GM12801 (cell line): ENCODE measurements around the gene NBAS.

ENCODE experiments used
- TF ChIP-seq, protein P1 (sequence below): IDR thresholded peaks from one replicate; pipeline ENCODE4 v1.5.1; 2011; ENCODE audit warnings: control low read depth; ENCODE audit not compliant: insufficient read length; ENCODE audit errors: extremely low read depth

NBAS gene

DNA sequence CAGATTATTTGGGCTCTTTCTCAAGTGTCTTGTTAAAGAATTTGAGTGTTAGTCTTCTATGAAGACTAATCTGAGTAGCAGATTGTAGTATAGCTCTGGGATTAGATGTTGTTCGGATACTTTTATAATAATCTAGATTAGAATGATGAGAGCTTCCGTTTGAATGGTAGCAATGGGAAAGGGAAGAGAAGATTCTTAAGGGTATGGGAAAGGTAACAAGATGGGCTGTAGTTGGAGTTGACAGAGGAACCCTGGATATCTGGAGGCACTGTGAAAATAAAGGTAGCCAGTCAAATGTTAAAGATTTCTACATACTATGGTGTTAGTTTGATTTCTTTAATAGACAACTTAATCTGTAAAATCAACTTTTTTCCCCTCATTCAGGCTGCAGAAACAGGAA, 35.2 kb upstream of the NBAS start:
- TF ChIP-seq, protein P1, sequence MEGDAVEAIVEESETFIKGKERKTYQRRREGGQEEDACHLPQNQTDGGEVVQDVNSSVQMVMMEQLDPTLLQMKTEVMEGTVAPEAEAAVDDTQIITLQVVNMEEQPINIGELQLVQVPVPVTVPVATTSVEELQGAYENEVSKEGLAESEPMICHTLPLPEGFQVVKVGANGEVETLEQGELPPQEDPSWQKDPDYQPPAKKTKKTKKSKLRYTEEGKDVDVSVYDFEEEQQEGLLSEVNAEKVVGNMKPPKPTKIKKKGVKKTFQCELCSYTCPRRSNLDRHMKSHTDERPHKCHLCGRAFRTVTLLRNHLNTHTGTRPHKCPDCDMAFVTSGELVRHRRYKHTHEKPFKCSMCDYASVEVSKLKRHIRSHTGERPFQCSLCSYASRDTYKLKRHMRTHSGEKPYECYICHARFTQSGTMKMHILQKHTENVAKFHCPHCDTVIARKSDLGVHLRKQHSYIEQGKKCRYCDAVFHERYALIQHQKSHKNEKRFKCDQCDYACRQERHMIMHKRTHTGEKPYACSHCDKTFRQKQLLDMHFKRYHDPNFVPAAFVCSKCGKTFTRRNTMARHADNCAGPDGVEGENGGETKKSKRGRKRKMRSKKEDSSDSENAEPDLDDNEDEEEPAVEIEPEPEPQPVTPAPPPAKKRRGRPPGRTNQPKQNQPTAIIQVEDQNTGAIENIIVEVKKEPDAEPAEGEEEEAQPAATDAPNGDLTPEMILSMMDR, result no peak

- TF ChIP-seq, protein P1, result no peak
Observed at GRCh38 chr2:15595936-15596335, 34.8 kb upstream of the NBAS start.

DNA sequence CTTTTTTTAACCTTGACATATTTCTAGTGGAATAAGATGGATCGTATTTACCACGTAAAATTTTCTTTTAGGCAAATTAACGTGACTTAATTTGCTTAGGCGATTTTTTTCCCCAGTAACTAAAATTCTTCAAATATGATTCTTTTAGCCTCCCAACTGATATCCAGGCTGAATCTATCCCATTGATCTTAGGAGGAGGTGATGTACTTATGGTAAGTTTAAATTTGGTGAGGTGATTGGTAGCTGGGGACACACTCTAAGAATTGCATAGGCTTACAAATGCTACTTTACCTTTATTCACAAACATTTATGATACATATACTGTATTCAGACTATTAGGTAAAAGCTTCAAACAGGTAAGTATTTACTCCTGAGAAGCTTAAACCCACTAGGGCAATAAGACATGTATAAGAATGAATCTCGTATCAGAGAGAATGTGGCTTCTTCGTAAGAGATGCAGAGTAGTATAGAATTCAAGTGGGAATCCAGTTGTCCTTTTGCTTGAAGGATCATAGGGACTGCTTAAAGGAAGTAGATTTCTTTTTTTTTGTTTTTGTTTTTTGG, 34.3 kb upstream of the NBAS start:
- TF ChIP-seq, protein P1, result no peak

- TF ChIP-seq, protein P1, result no peak
Observed at GRCh38 chr2:15594291-15595256, 33.4 kb upstream of the NBAS start.

GRCh38 chr2:15593327-15593705, 32.2 kb upstream of the NBAS start:
- TF ChIP-seq, protein P1, result no peak

DNA sequence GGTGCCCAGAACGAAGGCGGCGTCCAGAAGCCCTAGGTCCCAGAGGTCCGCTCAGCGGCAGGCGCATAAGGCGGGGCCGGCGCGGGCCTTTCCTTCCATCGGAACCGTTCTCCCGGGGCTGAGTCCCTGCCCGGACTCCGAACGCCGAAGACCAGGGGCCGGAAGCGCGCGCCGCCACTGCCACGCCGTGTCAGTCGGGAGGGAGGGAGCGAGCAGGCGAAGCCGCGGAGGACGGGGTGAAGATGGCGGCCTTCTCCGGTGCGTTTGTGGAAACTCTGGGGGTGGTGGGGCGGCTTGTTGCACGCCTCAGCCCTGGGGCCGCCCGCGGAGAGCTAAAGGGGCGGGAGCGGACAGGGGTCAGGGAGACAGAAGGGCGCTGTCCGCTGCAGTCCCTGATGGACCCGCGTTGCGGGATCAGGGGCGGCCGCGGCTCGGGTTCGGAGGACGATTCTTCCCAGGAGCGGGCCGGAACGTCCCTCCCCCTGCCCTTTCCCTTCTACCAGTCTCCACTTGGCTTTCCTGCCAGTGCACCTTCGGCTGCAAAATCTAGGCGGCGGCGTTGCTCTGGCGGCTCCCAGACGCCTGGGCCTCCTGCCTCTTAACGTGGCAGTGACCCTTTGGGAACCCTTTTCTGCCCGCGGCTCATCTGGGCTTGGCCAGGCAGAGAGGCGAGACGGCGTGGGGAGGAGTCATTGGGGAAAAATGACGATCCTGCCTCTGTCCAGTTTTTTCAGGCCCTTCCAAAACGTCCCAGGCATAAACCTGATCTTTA, 30.7 kb upstream of the NBAS start, which contains the start of gene DDX1:
Gene DDX1, plus strand, starts transcription at position 177 of the 772 bp plus-strand sequence. Its CDS starts 66 bp downstream, at position 243.
- TF ChIP-seq, protein P1, result no peak

DNA sequence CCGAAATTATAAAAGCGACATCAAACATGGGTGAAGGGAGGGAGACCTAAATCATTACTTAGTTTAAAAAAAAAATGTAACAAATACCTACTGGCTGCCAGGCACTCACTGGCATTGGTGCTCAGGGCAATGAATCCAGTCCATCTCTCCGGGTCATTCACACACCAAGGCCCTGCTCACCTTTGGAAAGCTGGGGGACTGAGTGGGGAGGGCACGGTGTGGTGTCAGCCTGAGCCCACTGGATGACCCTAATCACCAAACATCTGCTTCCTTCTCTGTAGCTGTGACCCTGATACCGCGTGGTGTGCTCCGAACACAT, 30.2 kb upstream of the NBAS start:
- TF ChIP-seq, protein P1, result no peak
